ENCODE data around the gene C2orf68. TPM values are rescaled to one million over a fixed set of nuclear protein-coding genes. Genes with fewer than 3 reads are reported as not detected.

Gene C2orf68
- polyA plus RNA-seq, 1 donor (not counting 4 experiments of a cell fraction or from before 2014, with no cell fraction given) = 13.6 TPM

DNA sequence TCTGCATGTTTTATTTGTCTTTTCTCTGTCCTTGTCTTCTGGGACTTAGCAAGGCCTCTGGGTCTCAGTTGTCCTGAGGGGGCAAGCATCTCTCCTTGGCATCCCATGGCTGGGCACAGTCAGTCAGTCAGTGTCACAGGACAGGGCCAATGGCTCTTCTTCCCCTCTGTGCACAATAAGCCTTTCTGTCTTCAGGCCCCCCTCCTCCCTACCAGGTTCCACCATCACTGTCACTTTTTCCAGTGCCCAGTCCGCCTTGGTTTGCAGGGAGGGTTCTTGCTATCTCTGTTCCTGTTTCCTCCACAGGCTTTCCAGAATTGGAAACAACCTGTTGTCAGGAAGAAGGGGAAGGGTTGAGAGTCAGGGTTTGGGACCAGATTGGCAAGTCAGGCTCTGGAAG, 29.4 kb downstream of the C2orf68 start:
- H3K27me3 ChIP-seq (ENCODE audit: control insufficient read depth, extremely low read depth, insufficient read depth, low read length) = no peaks in the 10 kb centered on the region
- H3K27ac ChIP-seq (ENCODE audit: control insufficient read depth, insufficient read depth, low read length) = no peak overlapping the region
- no peak for DNase-seq (ENCODE audit: low read depth, low spot score)
- H3K4me2 ChIP-seq (ENCODE audit: control insufficient read depth, extremely low read depth, insufficient read depth, low read depth, low read length) = no peak overlapping the region
- dilution Hi-C loops (cut with MboI; ENCODE audit: extremely low pct_ligation_motif_present, low sequenced_read_pairs) = no loop called here
- H3K36me3 ChIP-seq (ENCODE audit: control insufficient read depth in 2 of 2, extremely low read depth in 1 of 2, insufficient read depth in 2 of 2, low read length in 2 of 2) = peaks cover 15 to 24% of the 10 kb centered on the region in 2 experiments
- FAIRE-seq = no peak
- H2AFZ ChIP-seq (ENCODE audit: control insufficient read depth, low read length) = no peak overlapping the region
- no peak overlapping the region for H3K4me3 ChIP-seq (ENCODE audit: control insufficient read depth in 2 of 3, extremely low read depth in 1 of 3, insufficient read depth in 2 of 3, low read depth in 1 of 3, low read length in 3 of 3)
- H3K9ac ChIP-seq (ENCODE audit: control insufficient read depth, extremely low read depth, insufficient read depth, low read length) = no peak overlapping the region
- peaks cover 32% of the 10 kb centered on the region for H3K4me1 ChIP-seq (ENCODE audit: control insufficient read depth, extremely low read depth, insufficient read depth, low read length)
- H3K9me1 ChIP-seq (ENCODE audit: control insufficient read depth, extremely low read depth, insufficient read depth, low read length) = no peaks in the 10 kb centered on the region
- H3K79me2 ChIP-seq (ENCODE audit: control insufficient read depth, insufficient read depth, low read length) = peaks cover 20% of the 10 kb centered on the region
- TF ChIP-seq EZH2 (IDR thresholded peaks at IDR 0.05; ENCODE audit: low read length) = no peak
- no peak for TF ChIP-seq CTCF (optimal IDR thresholded peaks at IDR 0.05 in 1 of 3, IDR thresholded peaks at IDR 0.05 in 1 of 3, conservative IDR thresholded peaks at IDR 0.05 in 1 of 3; ENCODE audit: extremely low read depth in 1 of 3, insufficient read depth in 2 of 3, low read length in 3 of 3)
- H4K20me1 ChIP-seq (ENCODE audit: control insufficient read depth, extremely low read depth, insufficient read depth, low read length) = no peaks in the 10 kb centered on the region
- H3K9me3 ChIP-seq (ENCODE audit: control insufficient read depth, low read depth, low read length) = no peaks in the 10 kb centered on the region

- TF ChIP-seq EZH2 (IDR thresholded peaks at IDR 0.05; ENCODE audit: low read length) (no peak), CTCF (optimal IDR thresholded peaks at IDR 0.05 in 1 of 3, IDR thresholded peaks at IDR 0.05 in 1 of 3, conservative IDR thresholded peaks at IDR 0.05 in 1 of 3; ENCODE audit: extremely low read depth in 1 of 3, insufficient read depth in 2 of 3, low read length in 3 of 3) (no peak)
- H3K9me1 ChIP-seq (ENCODE audit: control insufficient read depth, extremely low read depth, insufficient read depth, low read length) = no peaks in the 10 kb centered on the region
- dilution Hi-C loops (cut with MboI; ENCODE audit: extremely low pct_ligation_motif_present, low sequenced_read_pairs) = no loop called here
Observed at GRCh38 chr2:85580206-85580605, 31.7 kb downstream of the C2orf68 start.

More at GRCh38 chr2:85580206-85580605, 31.7 kb downstream of the C2orf68 start:
- Histone ChIP-seq H3K4me2 (ENCODE audit: control insufficient read depth, extremely low read depth, insufficient read depth, low read depth, low read length) (no peak overlapping the region), H3K79me2 (ENCODE audit: control insufficient read depth, insufficient read depth, low read length) (peaks cover 20% of the 10 kb centered on the region), H3K4me3 (ENCODE audit: control insufficient read depth in 2 of 3, extremely low read depth in 1 of 3, insufficient read depth in 2 of 3, low read depth in 1 of 3, low read length in 3 of 3) (no peak overlapping the region), H4K20me1 (ENCODE audit: control insufficient read depth, extremely low read depth, insufficient read depth, low read length) (no peaks in the 10 kb centered on the region), H3K36me3 (ENCODE audit: control insufficient read depth in 2 of 2, extremely low read depth in 1 of 2, insufficient read depth in 2 of 2, low read length in 2 of 2) (peaks cover 15 to 24% of the 10 kb centered on the region in 2 experiments), H3K9ac (ENCODE audit: control insufficient read depth, extremely low read depth, insufficient read depth, low read length) (no peak overlapping the region), H2AFZ (ENCODE audit: control insufficient read depth, low read length) (no peak overlapping the region), H3K27ac (ENCODE audit: control insufficient read depth, insufficient read depth, low read length) (no peak overlapping the region), H3K4me1 (ENCODE audit: control insufficient read depth, extremely low read depth, insufficient read depth, low read length) (peaks cover 31% of the 10 kb centered on the region), H3K9me3 (ENCODE audit: control insufficient read depth, low read depth, low read length) (no peaks in the 10 kb centered on the region), H3K27me3 (ENCODE audit: control insufficient read depth, extremely low read depth, insufficient read depth, low read length) (no peaks in the 10 kb centered on the region)
- FAIRE-seq (no peak), DNase-seq (ENCODE audit: low read depth, low spot score) (no peak)

Measured in keratinocyte (primary cell).